Superior temporal gyrus (tissue), 1 donor: ENCODE results near the gene KCTD17.

Experiments used
- DNase-seq: peaks from one replicate; pipeline ENCODE4 v3.0.0-alpha.2; 2016; ENCODE audit errors: extremely low spot score

KCTD17 gene

GRCh38 chr22:37051391-37052385, at the start of gene KCTD17:
Gene KCTD17 (plus strand): TSS chr22:37051742. CDS start chr22:37051761, 19 bp downstream.
- peak; percentile 62 for DNase-seq

- DNase-seq, result no peak
These were observed 49.7 kb upstream of the KCTD17 start for GRCh38 chr22:37001826-37002225.

- peak; percentile 46 for DNase-seq
These were observed 48.9 kb upstream of the KCTD17 start for GRCh38 chr22:37002633-37003032.

- DNase-seq, result no peak
These were observed 43.9 kb upstream of the KCTD17 start for GRCh38 chr22:37007651-37008050.

- DNase-seq, result no peak
These were observed 43.2 kb upstream of the KCTD17 start for GRCh38 chr22:37008365-37008764.

GRCh38 chr22:37009490-37009889, 42.1 kb upstream of the KCTD17 start:
- no peak for DNase-seq

- no peak for DNase-seq
These were observed 41.4 kb upstream of the KCTD17 start for GRCh38 chr22:37010174-37010573.

- DNase-seq, result no peak
These were observed 40.6 kb upstream of the KCTD17 start for GRCh38 chr22:37010976-37011375.

- DNase-seq, result no peak
These were observed 40.1 kb upstream of the KCTD17 start for GRCh38 chr22:37011472-37011871.

GRCh38 chr22:37012262-37012904, 39.2 kb upstream of the KCTD17 start:
- no peak for DNase-seq

- DNase-seq, result no peak
These were observed 38.6 kb upstream of the KCTD17 start for GRCh38 chr22:37012956-37013355.

GRCh38 chr22:37014415-37014806, 37.1 kb upstream of the KCTD17 start:
- no peak for DNase-seq

GRCh38 chr22:37014835-37015586, 36.5 kb upstream of the KCTD17 start:
- DNase-seq, result no peak

GRCh38 chr22:37015587-37015878, 36.0 kb upstream of the KCTD17 start:
- no peak for DNase-seq

- DNase-seq, result no peak
These were observed 35.2 kb upstream of the KCTD17 start for GRCh38 chr22:37016134-37016910.

GRCh38 chr22:37017356-37017755, 34.2 kb upstream of the KCTD17 start:
- no peak for DNase-seq

- DNase-seq, result no peak
These were observed 33.3 kb upstream of the KCTD17 start for GRCh38 chr22:37018086-37018814.

GRCh38 chr22:37018815-37019308, 32.7 kb upstream of the KCTD17 start:
- DNase-seq, result peak; percentile 38

GRCh38 chr22:37019309-37020191, 32.0 kb upstream of the KCTD17 start, which contains the start of the genes MPST and TST:
Gene MPST (plus strand): TSS chr22:37019742. CDS start chr22:37019837, 95 bp downstream.
Gene TST (minus strand): TSS chr22:37019447. CDS start chr22:37018732, 715 bp downstream.
- peak; percentile 75 for DNase-seq

GRCh38 chr22:37020192-37020479, 31.4 kb upstream of the KCTD17 start:
- DNase-seq, result peak; percentile 63
